NCI-H526 (cell line): ENCODE measurements around the gene TAF15.
A peak's percentile ranks its signal among the peaks of the same experiment; 100 is the strongest.

Source experiments
- DNase-seq, 2 experiments: peaks; one replicate each; lab custom pipeline; 2025; lab: John Stamatoyannopoulos, UW

TAF15 gene

GRCh38 chr17:35821308-35821707 lies 12.0 kb downstream of the TAF15 start:
- no peak for DNase-seq

GRCh38 chr17:35825206-35825605 lies 15.9 kb downstream of the TAF15 start:
- DNase-seq = no peak

GRCh38 chr17:35841101-35841500 lies 31.8 kb downstream of the TAF15 start:
- no peak for DNase-seq

GRCh38 chr17:35841505-35841904 lies 32.2 kb downstream of the TAF15 start:
- DNase-seq = no peak

GRCh38 chr17:35842239-35842638 lies 33.0 kb downstream of the TAF15 start:
- DNase-seq = no peak

- DNase-seq = no peak
Observed at GRCh38 chr17:35843698-35844097, 34.4 kb downstream of the TAF15 start.

- DNase-seq = no peak
Observed at GRCh38 chr17:35844547-35844946, 35.3 kb downstream of the TAF15 start.

- DNase-seq = no peak
Observed at GRCh38 chr17:35846055-35846809, 36.9 kb downstream of the TAF15 start.

- DNase-seq = no peak
Observed at GRCh38 chr17:35847006-35847405, 37.7 kb downstream of the TAF15 start.

GRCh38 chr17:35847633-35848373 lies 38.5 kb downstream of the TAF15 start:
- DNase-seq = no peak

GRCh38 chr17:35849469-35850348 lies 40.4 kb downstream of the TAF15 start:
- peak; percentile 44 to 70 for DNase-seq

- DNase-seq = no peak
Observed at GRCh38 chr17:35855965-35856364, 46.7 kb downstream of the TAF15 start.

GRCh38 chr17:35856603-35857002 lies 47.3 kb downstream of the TAF15 start:
- DNase-seq = no peak

GRCh38 chr17:35864853-35865252 lies 55.6 kb downstream of the TAF15 start:
- DNase-seq = no peak

- DNase-seq = no peak
Observed at GRCh38 chr17:35865412-35866340, 56.4 kb downstream of the TAF15 start.

- no peak for DNase-seq
Observed at GRCh38 chr17:35866341-35866950, 57.2 kb downstream of the TAF15 start.

GRCh38 chr17:35867574-35867973 lies 58.3 kb downstream of the TAF15 start:
- DNase-seq = no peak

GRCh38 chr17:35868737-35869136 lies 59.5 kb downstream of the TAF15 start, which contains the start of gene HEATR9:
TSS of gene HEATR9 (minus strand) at chr17:35868891. CDS start at chr17:35868742, 149 bp downstream.
- DNase-seq = no peak

GRCh38 chr17:35870906-35871819 lies 61.9 kb downstream of the TAF15 start:
- no peak for DNase-seq
